Activated CD8-positive, alpha-beta T cell treated with anti-CD3 and anti-CD28 coated beads for 36 hours (primary cell): Measurements from ENCODE around the gene INSL3. TPM values are rescaled to one million over a fixed set of nuclear protein-coding genes. Genes with fewer than 3 reads are reported as not detected.
"Not testable (repeated sequence)": the region's sequence is repeated elsewhere in the genome, so short reads cannot be mapped to it uniquely, and the experiment has no call there.

ENCODE experiments used
- ATAC-seq: fragments of 200-7000 bp; cut with Tn5 transposase; one replicate; pipeline ENCODE4 v1.10.0; 2021; ENCODE audit warnings: mild to moderate bottlenecking, moderate library complexity
- CTCF ChIA-PET: fragments of 350-600 bp; sonication (Branson Sonifier 250); formaldehyde crosslinking; loops from one replicate; lab custom pipeline; 2021; ENCODE audit warnings: antibody characterized with exemption; lab: Charles Lee
- POLR2A ChIA-PET: fragments of 350-600 bp; sonication (Branson Sonifier 250); formaldehyde crosslinking; loops from one replicate; lab custom pipeline; 2021; ENCODE audit warnings: antibody characterized with exemption; lab: Charles Lee
- DNase-seq: peaks from one replicate; pipeline ENCODE4 v3.0.0-alpha.2; 2020
- H3K27ac Mint-ChIP-seq: one replicate; pipeline ENCODE4 v1.8.0; 2021; ENCODE audit warnings: mild to moderate bottlenecking, mixed read lengths
- H3K27me3 Mint-ChIP-seq: one replicate; pipeline ENCODE4 v1.8.0; 2021; ENCODE audit warnings: mixed read lengths
- H3K36me3 Mint-ChIP-seq: one replicate; pipeline ENCODE4 v1.8.0; 2021; ENCODE audit warnings: low read depth, mixed read lengths
- H3K4me1 Mint-ChIP-seq: one replicate; pipeline ENCODE4 v1.8.0; 2021; ENCODE audit warnings: low read depth, mixed read lengths
- H3K4me3 Mint-ChIP-seq: one replicate; pipeline ENCODE4 v1.8.0; 2021; ENCODE audit warnings: mild to moderate bottlenecking, moderate library complexity, mixed read lengths
- H3K9me3 Mint-ChIP-seq: one replicate; pipeline ENCODE4 v1.8.0; 2021; ENCODE audit warnings: mixed read lengths
- intact Hi-C: fragments of 100-400 bp; cut with micrococcal nuclease; formaldehyde crosslinking; loops from one replicate; pipeline ENCODE4 v1.10.0; 2022
- total RNA-seq, 2 experiments: library from RNA; stranded (reverse); gene quantifications; one replicate each; pipeline ENCODE4 v1.2.3, GENCODE V29; 2021
- TF ChIP-seq, protein P1 (sequence below): fragments of 200-600 bp; IDR thresholded peaks from one replicate; pipeline ENCODE4 v1.8.0; 2022; ENCODE audit warnings: antibody characterized with exemption, mild to moderate bottlenecking

The INSL3 gene
- total RNA-seq, 2 experiments from 2014 or later = 5.9 to 6.9 TPM

DNA sequence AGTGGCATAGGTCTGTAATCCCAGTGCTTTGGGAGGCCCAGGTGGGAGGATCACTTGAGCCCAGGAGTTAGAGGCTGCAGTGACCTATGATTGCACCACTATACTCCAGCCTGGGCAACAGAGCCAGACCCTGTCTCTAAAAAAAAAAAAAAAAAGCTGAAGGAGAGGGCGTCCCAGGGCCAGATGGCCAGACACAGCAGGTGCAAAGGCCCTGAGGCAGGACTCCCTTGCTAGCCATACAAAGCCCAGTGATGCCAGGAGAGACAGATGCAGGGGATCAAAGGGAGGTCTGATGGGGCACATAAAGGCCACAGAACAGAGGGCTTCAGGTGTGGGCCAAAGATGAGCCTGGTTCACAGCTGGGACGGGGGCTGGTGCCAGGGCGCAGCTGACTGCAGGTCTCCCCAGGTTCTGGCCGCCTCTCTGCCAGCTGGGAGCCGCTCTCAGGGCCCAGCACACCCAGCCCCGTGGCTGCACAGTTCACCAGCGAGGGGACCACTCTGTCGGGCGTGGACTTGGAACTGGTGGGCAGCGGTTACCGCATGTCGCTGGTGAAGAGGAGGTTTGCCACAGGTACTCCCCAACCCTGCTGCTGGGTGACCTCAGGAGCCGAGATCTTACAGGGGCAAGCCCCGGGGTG is 33.9 kb downstream of the INSL3 start:
- intact Hi-C loops = no loop called here
- Mint-ChIP-seq H3K36me3 (peaks cover 19% of the 10 kb centered on the region), H3K4me3 (no peak overlapping the region), H3K4me1 (peaks cover 10% of the 10 kb centered on the region), H3K9me3 (no peaks in the 10 kb centered on the region), H3K27me3 (no peaks in the 10 kb centered on the region), H3K27ac (no peak overlapping the region)
- ATAC-seq (no peak), DNase-seq (no peak)
- TF ChIP-seq, protein P1, sequence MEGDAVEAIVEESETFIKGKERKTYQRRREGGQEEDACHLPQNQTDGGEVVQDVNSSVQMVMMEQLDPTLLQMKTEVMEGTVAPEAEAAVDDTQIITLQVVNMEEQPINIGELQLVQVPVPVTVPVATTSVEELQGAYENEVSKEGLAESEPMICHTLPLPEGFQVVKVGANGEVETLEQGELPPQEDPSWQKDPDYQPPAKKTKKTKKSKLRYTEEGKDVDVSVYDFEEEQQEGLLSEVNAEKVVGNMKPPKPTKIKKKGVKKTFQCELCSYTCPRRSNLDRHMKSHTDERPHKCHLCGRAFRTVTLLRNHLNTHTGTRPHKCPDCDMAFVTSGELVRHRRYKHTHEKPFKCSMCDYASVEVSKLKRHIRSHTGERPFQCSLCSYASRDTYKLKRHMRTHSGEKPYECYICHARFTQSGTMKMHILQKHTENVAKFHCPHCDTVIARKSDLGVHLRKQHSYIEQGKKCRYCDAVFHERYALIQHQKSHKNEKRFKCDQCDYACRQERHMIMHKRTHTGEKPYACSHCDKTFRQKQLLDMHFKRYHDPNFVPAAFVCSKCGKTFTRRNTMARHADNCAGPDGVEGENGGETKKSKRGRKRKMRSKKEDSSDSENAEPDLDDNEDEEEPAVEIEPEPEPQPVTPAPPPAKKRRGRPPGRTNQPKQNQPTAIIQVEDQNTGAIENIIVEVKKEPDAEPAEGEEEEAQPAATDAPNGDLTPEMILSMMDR = no peak
- ChIA-PET CTCF (no interaction called here), POLR2A (no interaction called here)

DNA sequence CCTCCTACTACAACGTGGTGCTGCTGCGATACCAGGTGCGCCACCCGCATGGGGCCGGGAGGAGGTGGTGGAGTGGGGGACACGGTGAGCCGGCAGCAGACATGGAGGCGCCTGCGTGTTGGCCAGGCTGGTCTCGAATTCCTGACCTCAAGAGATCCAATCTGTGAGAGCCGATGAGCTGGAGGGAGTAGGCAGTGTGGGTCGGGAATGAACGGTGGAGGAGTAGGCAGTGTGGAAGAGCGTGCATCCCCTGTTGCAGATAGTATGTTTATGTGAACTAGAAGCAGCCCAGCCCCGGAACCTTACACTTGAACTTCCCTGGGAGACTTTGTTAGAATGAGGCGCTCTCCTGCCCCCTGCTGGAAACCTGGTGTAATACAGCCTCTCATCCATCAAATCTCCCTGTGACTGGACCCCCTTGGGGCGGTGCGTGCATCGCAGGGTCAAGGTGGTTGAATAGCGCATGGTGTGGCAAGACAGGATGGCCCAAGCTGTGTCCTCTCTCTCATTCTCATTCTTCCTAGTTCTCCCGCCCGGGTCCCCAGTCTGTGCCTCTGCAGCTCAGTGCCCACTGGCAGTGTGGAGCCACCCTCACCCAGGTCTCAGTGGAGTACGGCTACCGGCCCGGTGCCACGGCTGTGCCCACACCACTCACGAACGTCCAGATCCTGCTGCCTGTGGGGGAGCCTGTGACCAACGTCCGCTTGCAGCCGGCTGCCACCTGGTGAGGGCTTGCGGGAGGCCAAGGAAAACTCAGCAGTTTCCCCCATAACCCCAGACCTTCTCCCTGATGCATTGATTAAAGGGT is 36.9 kb downstream of the INSL3 start:
- DNase-seq (peak; percentile 89), ATAC-seq (peak; percentile 84)
- H3K36me3 Mint-ChIP-seq = peaks cover 22% of the 10 kb centered on the region
- TF ChIP-seq, protein P1 = peak; percentile 91
- intact Hi-C loops = loop anchor here (5.0 kb wide), 1 partner anchor 82 kb away; no protein-coding TSS in a partner anchor
- H3K9me3 Mint-ChIP-seq = no peaks in the 10 kb centered on the region
- H3K27me3 Mint-ChIP-seq = no peaks in the 10 kb centered on the region
- H3K4me1 Mint-ChIP-seq = peaks cover 3% of the 10 kb centered on the region
- no peak overlapping the region for H3K4me3 Mint-ChIP-seq
- POLR2A ChIA-PET = interaction anchor here (0.6 to 1.2 kb wide), 3 partner anchors 10 to 70 kb away, joined by 3 read pairs; partner anchors contain the start of gene B3GNT3
- CTCF ChIA-PET = interaction anchor here (0.5 to 2.7 kb wide), 19 partner anchors 12 to 209 kb away, joined by 3 to 12 read pairs (median 4); partner anchors contain the start of genes FCHO1, JAK3 and RPL18A
- no peak overlapping the region for H3K27ac Mint-ChIP-seq

DNA sequence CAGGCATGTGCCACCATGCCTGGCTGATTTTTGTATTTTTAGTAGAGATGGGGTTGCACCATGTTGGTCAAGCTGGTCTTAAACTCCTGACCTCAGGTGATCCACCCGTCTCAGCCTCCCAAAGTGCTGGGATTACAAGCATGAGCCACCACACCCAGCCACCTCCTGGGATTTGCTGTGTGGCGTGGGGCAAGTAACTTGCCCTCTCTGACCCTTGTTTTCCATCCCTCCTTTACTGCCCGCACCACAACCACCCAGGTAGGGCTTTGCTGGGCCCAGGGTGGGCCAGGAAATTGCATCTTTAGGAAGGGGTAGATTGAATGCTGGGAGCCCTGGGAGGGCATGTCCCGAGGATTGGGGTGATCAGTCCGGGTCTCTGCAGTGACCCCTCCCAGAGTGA is 37.6 kb downstream of the INSL3 start:
- ChIA-PET POLR2A (interaction anchor here (1.2 kb wide), 1 partner anchor 11 kb away, joined by 3 read pairs; the partner anchor contains the start of gene B3GNT3), CTCF (interaction anchor here (0.8 to 2.7 kb wide), 16 partner anchors 11 to 124 kb away, joined by 3 to 12 read pairs (median 4); partner anchors contain the start of genes JAK3 and RPL18A)
- not testable (repeated sequence) for H3K4me3 Mint-ChIP-seq, ATAC-seq, H3K27ac Mint-ChIP-seq, H3K27me3 Mint-ChIP-seq, H3K4me1 Mint-ChIP-seq, H3K9me3 Mint-ChIP-seq, DNase-seq
- intact Hi-C loops = loop anchor here (5.0 kb wide), 1 partner anchor 81 kb away; no protein-coding TSS in a partner anchor
- peaks cover 21% of the 10 kb centered on the region for H3K36me3 Mint-ChIP-seq

DNA sequence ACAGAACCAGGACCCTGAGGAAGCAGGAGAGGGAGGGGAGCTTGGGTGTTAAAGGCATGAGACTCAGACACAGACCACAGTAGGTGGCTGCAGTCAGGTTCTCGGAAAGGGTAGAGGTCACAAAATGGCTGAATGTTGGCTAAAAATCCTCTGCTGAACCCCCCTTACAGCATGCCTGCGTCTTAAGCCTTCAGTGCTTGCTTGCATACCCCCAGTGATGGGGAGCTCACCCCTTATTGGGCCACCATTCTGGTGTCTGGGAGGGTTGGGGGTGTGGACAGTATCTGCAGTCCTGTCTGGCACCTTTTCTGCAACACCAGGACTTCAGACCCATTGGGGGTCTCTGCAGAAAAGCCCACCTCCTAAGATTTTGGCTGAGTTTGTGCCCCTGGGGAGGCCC is 40.5 kb downstream of the INSL3 start:
- intact Hi-C loops = loop anchor here (5.0 kb wide), 1 partner anchor 78 kb away; no protein-coding TSS in a partner anchor
- no peaks in the 10 kb centered on the region for H3K27me3 Mint-ChIP-seq

More for the DNA sequence above, 40.5 kb downstream of the INSL3 start:
- H3K4me3 Mint-ChIP-seq = no peak overlapping the region
- ChIA-PET CTCF (no interaction called here), POLR2A (interaction anchor here (0.9 kb wide), 1 partner anchor 52 kb away, joined by 3 read pairs; no protein-coding TSS in a partner anchor)
- TF ChIP-seq, protein P1 = no peak
- H3K9me3 Mint-ChIP-seq = no peaks in the 10 kb centered on the region
- ATAC-seq (no peak), DNase-seq (no peak)
- H3K27ac Mint-ChIP-seq = no peak overlapping the region
- peaks cover 27% of the 10 kb centered on the region for H3K36me3 Mint-ChIP-seq
- peaks cover 21% of the 10 kb centered on the region for H3K4me1 Mint-ChIP-seq
